Measurements from ENCODE around the gene SSTR3.

GRCh38 chr22:37183432-37184379, 28.6 kb downstream of the SSTR3 start:
- TF ChIP-seq CTCF (IDR thresholded peaks at IDR 0.05) (no peak), EZH2 (IDR thresholded peaks at IDR 0.05; ENCODE audit: borderline replicate concordance, insufficient read depth, low read depth, low read length, poor library complexity, severe bottlenecking) (no peak)

Measured in B cell (primary cell).